DND-41 (cell line): ENCODE results near the gene CLK2.
A peak's percentile ranks its signal among the peaks of the same experiment; 100 is the strongest.

Experiments
- ATAC-seq: fragments of 200-7000 bp; cut with Tn5 transposase; 3 replicates; pipeline ENCODE4 v1.9.1; 2021; ENCODE audit warnings: low read depth; ENCODE audit not compliant: insufficient read depth
- DNase-seq: peaks from one replicate; pipeline ENCODE4 v3.0.0-alpha.2; 2020
- H2AFZ ChIP-seq: 2 replicates; pipeline ENCODE4 v1.6.0; 2012; ENCODE audit warnings: low read depth, low read length
- H3K27ac ChIP-seq: 2 replicates; pipeline ENCODE4 v1.5.1; 2012; ENCODE audit warnings: low read length, inconsistent platforms
- H3K27me3 ChIP-seq: fragments of 200-600 bp; sonication (generic); 2 replicates; pipeline ENCODE4 v1.6.0; 2012; ENCODE audit warnings: low read length, mild to moderate bottlenecking, inconsistent platforms; ENCODE audit not compliant: insufficient read depth, poor library complexity
- H3K36me3 ChIP-seq: 2 replicates; pipeline ENCODE4 v1.5.1; 2012; ENCODE audit warnings: low read length, inconsistent platforms; ENCODE audit not compliant: insufficient read depth
- H3K4me1 ChIP-seq: 2 replicates; pipeline ENCODE4 v1.5.1; 2012; ENCODE audit warnings: mild to moderate bottlenecking, low read length; ENCODE audit not compliant: insufficient read depth
- H3K4me2 ChIP-seq: 2 replicates; pipeline ENCODE4 v1.6.0; 2012; ENCODE audit warnings: mild to moderate bottlenecking, moderate library complexity, low read length, inconsistent platforms; ENCODE audit not compliant: insufficient read depth
- H3K4me3 ChIP-seq, 2 experiments: fragments of 200-600 bp in 1 of 2; shearing (Covaris generic) in 1 of 2; 2 replicates each; pipeline ENCODE4 v1.5.1; 2012 to 2016; ENCODE audit warnings: inconsistent platforms in 2 of 2, low read length in 2 of 2, mild to moderate bottlenecking in 2 of 2, low read depth in 1 of 2, moderate library complexity in 1 of 2
- H3K79me2 ChIP-seq: 2 replicates; pipeline ENCODE4 v1.6.0; 2012; ENCODE audit warnings: low read length, inconsistent platforms; ENCODE audit not compliant: insufficient read depth
- H3K9ac ChIP-seq: 2 replicates; pipeline ENCODE4 v1.6.0; 2012; ENCODE audit warnings: low read depth, mild to moderate bottlenecking, inconsistent platforms, low read length, moderate library complexity
- H3K9me3 ChIP-seq: 2 replicates; pipeline ENCODE4 v1.5.1; 2012; ENCODE audit warnings: low read length, moderate library complexity, mild to moderate bottlenecking, inconsistent platforms; ENCODE audit not compliant: insufficient read depth, severe bottlenecking
- H4K20me1 ChIP-seq: 2 replicates; pipeline ENCODE4 v1.6.0; 2012; ENCODE audit warnings: low read length; ENCODE audit not compliant: insufficient read depth
- EZH2 ChIP-seq: IDR thresholded peaks from 3 replicates; pipeline ENCODE4 v1.6.1; 2012; ENCODE audit warnings: borderline replicate concordance, low read depth, mild to moderate bottlenecking, moderate library complexity, low read length, inconsistent platforms; ENCODE audit not compliant: severe bottlenecking
- TF ChIP-seq, protein P1 (sequence below): IDR thresholded peaks from 2 replicates; pipeline ENCODE4 v1.5.1; 2012; ENCODE audit warnings: borderline replicate concordance, low read length, moderate library complexity, mild to moderate bottlenecking; ENCODE audit not compliant: poor library complexity, severe bottlenecking; ENCODE audit errors: extremely low read depth

CLK2 gene

DNA sequence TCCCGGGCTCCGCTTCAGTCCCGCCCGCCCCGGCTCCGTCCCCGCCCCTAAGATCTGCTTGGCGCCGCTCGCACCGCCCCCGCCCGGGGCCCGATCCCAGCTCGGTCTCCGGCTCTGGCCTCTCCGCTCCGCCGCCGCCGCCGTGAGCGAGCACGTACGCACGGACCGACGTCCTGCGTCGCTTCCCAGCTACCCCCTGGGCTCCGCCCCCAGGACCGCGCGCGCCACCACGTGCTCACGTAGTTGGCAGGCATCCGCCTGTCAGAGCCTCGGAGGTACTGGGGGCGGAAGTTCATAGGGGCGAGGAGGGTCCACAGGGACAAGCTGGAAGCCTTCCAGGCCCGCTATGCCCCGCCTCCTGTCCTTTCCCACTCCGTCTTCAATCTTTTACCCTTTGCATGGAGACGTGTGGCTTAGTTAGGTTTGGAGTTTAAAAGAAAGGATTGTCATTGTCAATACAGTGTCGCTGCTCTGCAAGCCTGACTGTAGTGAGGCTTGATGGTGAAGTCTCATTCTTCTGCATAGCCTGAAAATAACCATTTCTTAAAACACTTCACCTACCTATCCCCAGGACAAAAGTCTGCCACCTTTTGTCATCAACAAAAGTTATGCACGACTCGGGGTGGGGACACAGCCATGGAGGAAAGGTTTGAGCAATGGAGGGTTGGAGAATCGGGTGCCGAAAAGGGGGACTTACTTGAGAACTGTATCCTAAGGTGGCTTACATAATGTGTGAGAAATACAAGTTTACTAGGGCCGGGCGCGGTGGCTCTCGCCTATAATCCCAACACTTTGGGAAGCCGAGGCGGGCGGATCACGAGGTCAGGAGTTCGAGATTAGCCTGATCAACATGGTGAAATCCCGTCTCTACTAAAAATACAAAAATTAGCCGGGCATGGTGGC is at the start of gene CLK2:
Gene CLK2 (minus strand): TSS at position 162 of the 903 bp plus-strand sequence. CDS start 2,527 bp downstream, outside the sequence.
- Histone ChIP-seq H3K4me3 (peak within 1 kb of the TSS; percentile 32 to 61; a peak in 3 of 4 replicates), H3K4me1 (peaks cover 53% of the 10 kb centered on the region)

DNA sequence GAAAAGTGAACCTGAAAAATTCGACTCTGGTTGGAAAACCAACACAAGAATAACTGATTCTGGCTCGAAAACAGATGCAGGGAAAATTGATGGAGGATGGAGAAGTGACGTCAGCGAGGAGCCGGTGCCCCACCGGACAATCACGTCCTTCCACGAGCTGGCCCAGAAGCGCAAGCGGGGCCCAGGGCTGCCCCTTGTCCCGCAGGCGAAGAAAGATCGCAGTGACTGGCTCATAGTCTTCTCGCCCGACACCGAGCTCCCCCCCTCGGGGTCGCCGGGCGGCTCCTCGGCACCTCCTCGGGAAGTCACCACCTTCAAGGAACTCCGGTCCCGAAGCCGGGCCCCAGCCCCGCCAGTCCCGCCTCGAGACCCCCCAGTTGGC is 49.3 kb upstream of the CLK2 start:
- Histone ChIP-seq H3K27me3 (no peaks in the 10 kb centered on the region), H3K79me2 (peaks cover 16% of the 10 kb centered on the region), H3K9ac (peak overlapping the region; percentile 79), H3K4me2 (peak overlapping the region; percentile 86), H3K9me3 (no peaks in the 10 kb centered on the region), H3K36me3 (peaks cover 33% of the 10 kb centered on the region), H3K27ac (no peak overlapping the region), H4K20me1 (peaks cover 14% of the 10 kb centered on the region; the same call in 1 of the 2 replicates), H3K4me1 (peaks cover 34% of the 10 kb centered on the region), H2AFZ (no peak overlapping the region; the same call in 1 of the 2 replicates), H3K4me3 (peak overlapping the region; percentile 61 to 79; a peak in 3 of 4 replicates)
- no peak for ATAC-seq
- TF ChIP-seq, protein P1, sequence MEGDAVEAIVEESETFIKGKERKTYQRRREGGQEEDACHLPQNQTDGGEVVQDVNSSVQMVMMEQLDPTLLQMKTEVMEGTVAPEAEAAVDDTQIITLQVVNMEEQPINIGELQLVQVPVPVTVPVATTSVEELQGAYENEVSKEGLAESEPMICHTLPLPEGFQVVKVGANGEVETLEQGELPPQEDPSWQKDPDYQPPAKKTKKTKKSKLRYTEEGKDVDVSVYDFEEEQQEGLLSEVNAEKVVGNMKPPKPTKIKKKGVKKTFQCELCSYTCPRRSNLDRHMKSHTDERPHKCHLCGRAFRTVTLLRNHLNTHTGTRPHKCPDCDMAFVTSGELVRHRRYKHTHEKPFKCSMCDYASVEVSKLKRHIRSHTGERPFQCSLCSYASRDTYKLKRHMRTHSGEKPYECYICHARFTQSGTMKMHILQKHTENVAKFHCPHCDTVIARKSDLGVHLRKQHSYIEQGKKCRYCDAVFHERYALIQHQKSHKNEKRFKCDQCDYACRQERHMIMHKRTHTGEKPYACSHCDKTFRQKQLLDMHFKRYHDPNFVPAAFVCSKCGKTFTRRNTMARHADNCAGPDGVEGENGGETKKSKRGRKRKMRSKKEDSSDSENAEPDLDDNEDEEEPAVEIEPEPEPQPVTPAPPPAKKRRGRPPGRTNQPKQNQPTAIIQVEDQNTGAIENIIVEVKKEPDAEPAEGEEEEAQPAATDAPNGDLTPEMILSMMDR = no peak
- TF ChIP-seq EZH2 = no peak
- DNase-seq = peak; percentile 43

More for the DNA sequence above, at the start of gene CLK2:
- Histone ChIP-seq H3K27ac (peak within 1 kb of the TSS; percentile 84), H3K4me2 (peak within 1 kb of the TSS; percentile 97), H3K9ac (peak within 1 kb of the TSS; percentile 65), H4K20me1 (peaks cover 27% of the 10 kb centered on the region; the same call in 1 of the 2 replicates), H2AFZ (peak within 1 kb of the TSS; percentile 70), H3K9me3 (no peaks in the 10 kb centered on the region), H3K36me3 (peaks cover 31% of the 10 kb centered on the region), H3K79me2 (peaks cover 45% of the 10 kb centered on the region), H3K27me3 (no peaks in the 10 kb centered on the region)
- TF ChIP-seq, protein P1 = no peak
- no peak for TF ChIP-seq EZH2
- DNase-seq (peak; percentile 98), ATAC-seq (peak; percentile 83)

DNA sequence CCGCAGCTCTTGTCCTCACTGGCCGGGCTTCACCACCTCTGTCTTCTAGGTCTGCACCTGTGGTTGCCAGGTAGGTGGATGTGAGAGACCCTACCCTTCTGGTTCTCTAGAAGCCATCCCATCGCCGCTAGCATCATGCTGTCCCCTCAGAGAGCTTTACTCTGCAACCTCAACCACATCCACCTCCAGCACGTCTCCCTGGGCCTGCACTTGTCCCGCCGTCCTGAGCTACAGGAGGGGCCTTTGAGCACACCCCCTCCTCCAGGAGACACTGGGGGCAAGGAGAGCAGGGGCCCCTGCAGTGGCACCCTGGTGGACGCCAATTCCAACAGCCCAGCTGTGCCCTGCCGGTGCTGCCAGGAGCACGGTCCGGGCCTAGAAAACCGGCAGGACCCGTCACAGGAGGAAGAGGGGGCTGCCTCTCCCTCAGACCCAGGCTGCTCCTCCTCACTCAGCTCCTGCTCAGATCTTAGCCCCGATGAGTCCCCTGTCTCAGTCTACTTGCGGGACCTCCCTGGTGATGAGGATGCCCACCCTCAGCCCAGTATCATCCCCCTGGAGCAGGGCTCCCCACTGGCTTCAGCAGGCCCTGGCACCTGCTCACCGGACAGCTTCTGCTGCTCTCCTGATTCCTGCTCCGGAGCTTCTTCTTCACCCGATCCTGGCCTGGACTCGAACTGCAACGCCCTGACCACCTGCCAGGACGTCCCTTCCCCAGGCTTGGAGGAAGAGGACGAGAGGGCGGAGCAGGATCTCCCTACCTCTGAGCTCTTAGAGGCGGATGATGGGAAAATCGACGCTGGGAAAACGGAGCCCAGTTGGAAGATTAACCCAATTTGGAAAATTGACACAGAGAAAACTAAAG is 48.6 kb upstream of the CLK2 start:
- Histone ChIP-seq H3K4me1 (peaks cover 34% of the 10 kb centered on the region), H4K20me1 (peaks cover 14% of the 10 kb centered on the region; the same call in 1 of the 2 replicates), H3K4me3 (peak overlapping the region in 1 of 2 experiments; percentile 79; a peak in 3 of 4 replicates), H3K27ac (no peak overlapping the region), H3K4me2 (peak overlapping the region; percentile 86), H3K79me2 (peaks cover 16% of the 10 kb centered on the region), H3K9ac (peak overlapping the region; percentile 79), H3K27me3 (no peaks in the 10 kb centered on the region), H3K36me3 (peaks cover 39% of the 10 kb centered on the region), H2AFZ (no peak overlapping the region), H3K9me3 (no peaks in the 10 kb centered on the region)
- ATAC-seq (no peak), DNase-seq (no peak)
- TF ChIP-seq EZH2 = no peak
- TF ChIP-seq, protein P1 = no peak
